Stimulated activated CD8-positive, alpha-beta memory T cell treated with anti-CD3 and anti-CD28 coated beads, Interleukin-4, amount 100 ng/mL, for 4 hours (primary cell): ENCODE measurements around the gene METTL25B.
"Not testable (repeated sequence)": the region's sequence is repeated elsewhere in the genome, so short reads cannot be mapped to it uniquely, and the experiment has no call there.

Experiments used
- DNase-seq, 2 donors: peaks; one replicate each; pipeline ENCODE4 v3.0.0-alpha.2; 2020; ENCODE audit warnings: low read depth in 2 of 2, low spot score in 1 of 2

The METTL25B gene

DNA sequence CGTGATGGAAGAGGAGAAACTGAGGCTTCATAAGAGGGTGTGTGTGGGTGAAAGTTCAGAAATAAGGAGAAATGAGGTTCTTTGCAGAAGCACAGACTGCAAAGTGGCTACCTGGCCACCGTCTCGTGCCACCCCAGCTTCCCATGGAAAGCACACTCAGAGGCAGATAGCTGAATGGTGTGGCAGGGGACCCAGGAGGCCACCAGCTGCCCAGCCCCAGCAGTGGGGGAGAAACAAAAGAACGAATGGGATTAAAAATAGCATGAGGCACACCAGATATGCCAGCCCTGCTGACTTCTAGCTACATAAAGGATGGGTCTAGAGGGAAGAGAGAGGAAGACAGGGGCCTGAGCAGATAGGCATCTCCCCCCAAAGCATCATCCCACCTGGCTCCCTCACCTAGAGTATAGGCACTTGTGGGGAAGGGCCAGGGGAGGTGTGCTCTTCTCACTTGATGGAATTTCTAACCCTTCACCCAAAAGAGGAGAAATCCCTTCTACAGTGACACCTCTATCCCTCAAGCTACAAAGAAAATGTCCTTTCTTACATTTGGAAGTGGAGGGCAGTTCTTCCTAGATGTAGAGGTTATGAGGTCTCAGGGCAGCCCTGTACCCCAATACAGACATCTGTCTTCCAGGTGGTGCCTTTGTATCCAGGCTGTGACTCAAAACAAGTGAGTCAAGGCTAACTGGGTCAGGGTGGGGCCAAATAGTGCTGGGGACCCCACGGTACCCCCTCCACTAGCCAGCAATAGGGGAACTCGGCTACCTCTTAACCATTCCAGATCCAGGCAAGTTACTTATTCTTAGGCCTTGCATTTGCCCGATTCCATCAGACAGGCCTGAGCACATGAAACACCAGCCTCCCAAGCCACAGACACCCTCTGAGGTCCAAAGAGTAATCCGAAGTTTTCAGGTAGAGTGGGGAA, 19.7 kb downstream of the METTL25B start:
- DNase-seq, result no peak

DNA sequence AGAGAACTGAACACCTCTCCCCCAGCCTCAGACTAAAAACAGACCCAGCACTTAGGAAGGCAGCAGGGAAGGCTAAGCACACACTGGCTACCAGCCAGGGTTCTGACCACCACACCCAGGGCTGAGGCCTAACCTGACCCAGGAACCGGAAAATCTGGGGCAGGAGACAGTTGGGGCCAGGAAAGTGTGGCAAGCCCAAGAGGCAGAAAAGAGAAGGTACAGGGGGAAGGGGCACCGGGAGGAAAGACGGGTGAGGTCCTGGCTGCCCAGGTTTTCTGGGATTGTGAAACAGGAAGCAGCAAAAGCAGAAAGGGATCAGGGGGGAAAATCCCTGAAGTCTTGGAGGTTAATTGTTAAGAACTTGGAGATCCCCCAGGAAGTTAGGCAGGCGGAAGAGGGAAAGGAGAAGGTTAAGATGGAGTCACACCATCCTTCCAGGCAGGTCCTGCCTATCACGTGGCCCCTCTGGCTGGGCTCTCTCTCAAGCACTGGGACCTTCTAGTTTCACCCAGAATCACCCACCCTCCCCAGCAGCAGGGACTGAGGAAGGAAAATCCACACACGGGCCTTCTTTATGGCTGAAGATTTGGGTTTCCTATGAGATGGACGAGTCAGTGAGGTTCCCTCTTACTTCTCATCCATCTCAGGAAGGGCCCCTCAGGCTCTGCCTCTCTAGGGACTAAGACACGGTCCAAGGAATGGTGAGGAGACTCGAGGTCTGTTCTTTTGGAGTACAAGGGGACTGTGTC, 20.6 kb downstream of the METTL25B start:
- DNase-seq, result no peak

DNA sequence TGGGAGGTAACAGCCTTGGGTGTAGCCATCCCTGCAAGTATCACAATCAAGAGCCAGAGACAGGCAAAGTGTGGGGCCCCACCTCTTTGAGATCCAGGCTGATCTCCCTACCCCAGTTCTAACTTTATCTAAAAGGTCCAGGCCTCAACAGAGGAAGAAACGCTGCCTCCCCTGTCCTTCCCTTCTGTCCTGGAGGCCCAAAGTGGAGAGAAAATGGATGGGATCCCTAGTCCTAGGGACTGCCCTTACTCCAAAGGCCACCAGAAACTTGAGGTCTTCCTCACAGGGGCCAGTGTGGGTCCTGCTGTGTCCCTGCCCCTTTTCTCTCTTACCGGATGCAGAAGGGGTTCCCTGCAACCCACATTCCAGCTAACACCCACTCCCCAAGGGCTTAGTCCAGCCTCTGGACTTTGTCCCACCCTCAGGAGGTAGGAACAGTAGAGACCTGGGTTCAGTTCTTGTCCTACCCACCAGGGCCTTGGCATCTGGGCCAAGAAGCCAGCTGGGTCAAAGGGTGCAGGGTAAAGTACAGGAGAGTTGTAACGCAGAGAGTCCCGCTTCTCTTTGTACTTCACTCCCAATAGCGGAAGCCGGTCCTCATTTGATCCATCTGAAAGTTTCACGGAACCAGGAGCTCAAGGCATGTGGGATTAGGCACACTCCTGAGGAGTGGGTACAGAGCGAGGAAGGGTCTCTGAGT, 21.3 kb downstream of the METTL25B start:
- DNase-seq, result no peak

DNA sequence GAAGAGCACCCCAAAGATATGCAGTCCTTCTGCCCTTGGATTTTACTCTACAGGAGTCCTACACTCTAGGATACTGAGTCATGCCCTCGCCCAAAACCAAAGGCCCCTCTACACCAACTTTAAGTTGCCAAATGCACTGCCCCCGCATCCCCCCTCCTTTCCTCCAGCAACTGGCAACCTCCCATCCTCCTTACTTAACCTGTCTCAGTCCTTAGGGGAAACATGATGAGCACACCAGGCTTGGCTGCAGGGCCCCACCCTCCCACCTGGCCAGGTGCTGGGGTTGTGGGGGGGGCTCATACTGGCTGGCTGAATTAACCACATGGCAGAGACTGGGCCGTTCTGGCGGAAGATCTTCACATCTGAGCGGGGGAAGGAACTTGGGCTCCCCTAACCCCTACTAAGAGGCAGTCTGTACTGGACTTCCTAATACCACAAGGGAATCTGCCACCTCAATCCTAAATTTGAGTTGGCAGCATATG, 22.0 kb downstream of the METTL25B start:
- DNase-seq, result no peak

DNA sequence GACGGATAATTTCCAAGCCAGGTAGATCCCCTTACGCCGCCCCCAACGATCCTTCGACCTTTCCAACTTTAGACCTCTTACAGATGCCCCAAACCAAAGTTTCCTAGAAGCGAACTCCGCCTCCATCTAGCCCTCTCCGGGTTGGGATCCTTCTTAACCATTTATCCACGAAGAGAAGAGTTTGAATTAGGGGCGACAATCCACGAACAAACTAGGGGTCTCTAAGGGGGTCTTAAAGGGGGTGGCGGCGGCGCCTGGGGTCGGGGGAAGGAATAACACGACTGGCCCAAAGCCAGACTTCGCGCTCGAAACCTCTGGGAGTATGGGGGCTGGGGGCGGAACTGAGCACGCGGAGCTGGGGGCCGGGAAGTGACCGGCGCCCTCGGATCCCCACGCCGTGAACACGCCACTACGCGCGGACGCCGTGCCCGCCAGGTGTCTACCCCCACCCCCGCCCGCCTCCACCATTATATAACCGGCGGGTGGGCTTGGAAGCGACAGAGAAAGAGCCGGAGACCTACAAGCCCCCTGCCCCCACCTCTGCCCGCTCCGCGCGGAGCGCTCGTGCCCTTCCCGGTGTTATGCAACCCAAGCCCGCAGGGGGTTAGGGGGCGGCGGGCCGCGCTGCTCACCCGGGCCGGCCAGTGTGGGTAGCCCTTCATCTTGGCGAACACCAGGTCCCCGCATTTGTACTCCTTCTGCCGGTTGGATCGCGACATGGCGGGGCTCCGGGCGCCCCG, 22.6 kb downstream of the METTL25B start:
- DNase-seq, result no peak

DNA sequence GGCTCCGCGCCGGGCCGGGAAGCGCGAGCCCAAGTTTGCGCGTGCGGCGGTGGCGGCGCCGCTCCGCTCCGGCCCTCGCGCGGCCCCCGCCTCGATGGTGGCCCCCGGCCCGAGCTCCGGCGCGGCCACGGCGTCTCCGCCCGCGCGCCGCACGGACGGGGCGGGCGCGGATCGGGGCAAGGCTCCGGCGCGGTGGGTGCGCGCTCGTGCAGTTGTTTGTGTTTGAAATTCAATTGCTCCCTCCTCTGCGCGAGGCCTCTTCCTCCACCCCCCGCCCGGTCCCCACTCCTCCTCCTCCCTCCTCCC, 23.1 kb downstream of the METTL25B start, which contains the start of gene HDGF:
Gene HDGF (minus strand): TSS at position 225 of the 306 bp plus-strand sequence. CDS start 246 bp downstream, outside the sequence.
- DNase-seq, result no peak

DNA sequence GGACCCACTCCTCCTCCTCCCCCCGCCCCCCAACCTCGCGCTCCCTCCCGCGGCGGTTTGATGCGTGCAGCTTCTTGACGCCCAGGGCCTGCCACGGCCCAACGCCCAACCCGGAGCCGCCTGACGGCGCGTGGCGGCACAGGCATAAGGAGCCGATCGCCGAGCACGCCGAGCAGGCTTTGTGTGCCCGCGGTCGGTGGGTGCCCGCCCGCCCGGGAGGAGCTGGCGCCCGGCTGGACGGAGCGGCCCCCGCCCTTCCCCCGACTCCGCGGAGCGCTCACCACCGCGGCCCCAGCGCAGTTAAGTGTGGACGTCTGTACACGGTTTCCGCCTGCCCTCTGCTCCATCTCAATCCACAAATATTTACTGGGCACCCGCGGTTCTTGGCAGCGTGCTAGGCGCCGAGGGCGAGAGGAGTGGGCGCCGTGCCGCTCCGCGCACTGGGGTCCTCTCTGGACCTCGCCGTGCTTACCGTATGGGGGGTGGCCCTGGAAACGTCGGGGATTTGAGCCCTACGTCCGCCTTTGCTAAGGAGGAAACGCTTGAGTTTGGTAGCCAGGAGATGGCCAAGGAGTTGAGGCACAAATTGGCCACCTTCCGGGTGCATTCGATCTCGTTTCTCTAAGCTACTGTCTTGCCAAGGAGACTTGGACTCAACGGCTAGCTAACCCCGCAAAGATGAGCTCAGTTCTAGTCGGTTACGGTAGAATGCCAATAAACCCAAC, 23.6 kb downstream of the METTL25B start:
- DNase-seq, result peak; percentile 92 to 97

DNA sequence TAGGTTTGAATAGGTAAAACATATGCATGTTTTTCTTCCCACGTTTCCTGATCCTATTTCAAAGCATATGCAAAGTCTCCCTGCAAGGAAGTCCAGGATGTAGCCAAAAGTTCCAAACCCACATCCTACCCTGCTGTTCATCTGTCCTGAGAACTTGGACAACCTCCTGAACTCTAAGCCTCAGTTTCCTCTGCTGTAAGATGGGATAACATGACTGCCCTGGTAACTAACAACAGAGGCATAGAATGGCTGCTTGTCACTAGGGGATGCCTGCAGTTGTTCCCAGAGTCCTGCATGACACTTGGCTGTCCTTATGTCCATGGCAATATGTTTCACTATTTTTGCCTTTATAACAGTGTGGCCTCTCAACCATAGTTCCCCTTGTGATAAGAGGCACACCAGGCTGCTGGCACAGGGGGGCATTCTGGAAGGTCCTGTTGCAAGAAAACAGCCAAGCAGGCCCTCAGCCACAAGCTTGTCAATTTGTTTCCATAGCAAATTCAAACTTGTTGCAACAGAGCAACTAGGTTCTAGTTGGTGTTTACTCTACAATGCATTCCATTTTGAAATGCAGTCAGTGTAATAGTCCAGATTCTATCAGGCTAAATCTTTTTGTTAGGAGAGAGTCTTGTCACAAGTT, 24.7 kb downstream of the METTL25B start:
- no peak for DNase-seq

DNA sequence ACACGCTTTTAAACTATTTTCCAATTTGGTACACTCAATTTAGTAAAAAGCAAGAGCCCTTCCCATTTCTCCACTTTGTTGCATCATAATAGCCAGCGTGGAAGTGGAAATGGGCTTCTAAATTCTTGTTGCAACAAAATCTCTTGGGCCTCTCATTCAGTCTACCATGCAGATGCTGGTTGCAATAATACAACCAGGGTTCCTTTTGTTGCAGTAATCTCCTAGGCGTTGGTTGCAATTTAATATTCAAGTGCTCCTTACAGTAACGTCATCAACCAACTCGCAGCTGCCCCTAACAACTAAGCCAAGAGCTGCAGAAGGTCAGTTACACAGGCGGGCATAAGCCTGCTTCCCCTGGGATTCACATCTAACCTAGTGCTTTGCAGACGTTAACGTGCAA, 25.9 kb downstream of the METTL25B start:
- no peak for DNase-seq

DNA sequence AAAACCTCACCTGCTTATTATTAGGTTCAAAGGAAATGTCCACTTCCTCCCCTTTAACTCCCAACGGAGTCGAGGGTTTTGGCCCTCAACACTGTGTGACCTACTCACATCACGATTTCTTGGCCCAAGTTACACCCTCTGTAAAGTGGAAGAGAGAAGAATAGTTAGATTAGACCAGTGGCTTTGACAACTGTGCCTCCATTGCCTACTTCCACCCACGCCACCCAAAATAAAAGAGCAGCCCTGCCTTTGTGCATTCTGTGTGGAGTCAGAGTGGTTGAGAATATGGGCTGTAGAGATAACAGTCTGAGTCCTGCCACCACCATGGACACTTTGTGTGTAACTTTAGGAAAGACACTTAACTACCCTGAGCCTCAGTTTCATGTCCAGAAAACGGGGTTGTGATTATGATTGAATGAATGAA, 27.3 kb downstream of the METTL25B start:
- DNase-seq, result no peak

DNA sequence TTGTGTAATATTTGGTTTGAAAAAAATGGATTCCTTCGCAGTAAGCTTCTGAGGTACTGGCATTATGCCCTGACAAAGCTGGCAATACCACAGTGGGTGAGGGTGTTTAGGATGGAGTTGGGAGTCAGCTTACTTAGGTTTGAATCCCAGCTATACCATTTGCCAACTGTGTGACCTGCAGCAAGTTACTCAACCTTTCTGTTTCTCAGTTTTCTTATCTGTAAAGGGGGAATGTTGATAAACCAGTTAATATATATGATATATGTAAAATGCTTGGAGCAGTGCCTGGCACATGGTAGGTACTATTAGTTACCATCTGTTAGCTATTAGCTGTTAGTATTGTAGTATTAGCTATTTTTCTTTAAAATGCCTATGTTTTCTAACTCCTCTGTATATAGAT, 28.1 kb downstream of the METTL25B start:
- no peak for DNase-seq

DNA sequence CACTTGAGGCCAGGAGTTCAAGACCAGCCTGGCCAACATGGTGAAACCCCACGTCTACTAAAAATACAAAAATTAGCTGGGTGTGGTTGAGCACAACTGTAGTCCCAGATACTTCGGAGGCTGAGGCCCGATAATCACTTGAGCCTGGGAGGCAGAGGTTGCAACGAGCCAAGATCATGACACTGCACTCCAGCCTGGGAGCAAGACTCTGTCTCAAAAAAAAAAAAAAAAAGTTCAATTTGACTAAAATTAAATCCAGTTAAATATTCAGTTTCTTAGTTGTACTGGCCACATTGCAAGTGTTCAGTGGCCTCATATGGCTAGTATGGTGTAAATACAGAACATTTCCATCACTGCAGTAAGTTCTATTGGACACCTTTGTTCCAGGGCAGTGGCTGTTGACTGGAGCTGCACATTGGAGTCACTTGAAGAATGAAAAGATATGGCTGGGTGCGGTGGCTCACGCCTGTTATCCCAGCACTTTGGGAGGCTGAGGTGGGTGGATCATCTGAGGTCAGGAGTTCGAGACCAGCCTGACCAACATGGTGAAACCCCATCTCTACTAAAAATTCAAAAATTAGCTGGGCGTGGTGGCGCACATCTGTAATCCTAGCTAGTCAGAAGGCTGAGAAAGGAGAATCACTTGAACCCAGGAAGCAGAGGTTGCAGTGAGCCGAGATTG, 29.4 kb downstream of the METTL25B start:
- DNase-seq, result not testable (repeated sequence)

DNA sequence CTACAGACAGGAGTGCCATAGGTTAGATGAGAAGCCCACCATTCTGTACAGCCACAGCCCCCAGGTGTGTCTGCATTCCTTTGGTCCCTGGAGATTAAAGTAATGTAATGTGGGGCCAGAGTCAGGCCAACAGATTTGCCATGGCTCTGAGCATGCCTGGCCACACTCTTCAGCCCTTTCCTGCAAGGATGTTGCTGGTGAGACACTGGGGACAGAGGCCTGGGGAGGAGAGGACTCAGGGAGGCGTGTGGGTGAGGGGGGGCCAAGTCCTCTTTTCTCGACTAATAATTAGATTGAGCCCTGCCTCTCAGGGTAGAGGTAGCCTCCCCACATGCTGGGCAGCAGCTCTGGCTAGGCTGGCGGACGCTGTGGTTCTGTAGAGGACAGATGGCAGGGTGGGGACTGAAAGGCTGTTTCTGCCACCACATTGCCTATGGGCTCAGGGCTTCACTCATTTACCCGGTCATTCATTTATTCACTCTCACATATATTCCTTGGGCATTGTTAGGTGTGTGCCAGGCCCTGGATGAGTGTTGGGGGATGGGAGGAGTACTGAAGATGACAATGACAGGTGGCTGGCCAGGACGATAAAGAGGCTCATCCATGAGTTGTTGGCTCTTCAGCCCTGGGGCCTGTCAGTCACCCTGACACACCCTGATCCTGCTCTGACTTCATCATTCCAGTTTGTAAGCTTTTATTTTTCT, 32.0 kb downstream of the METTL25B start:
- DNase-seq, result no peak

DNA sequence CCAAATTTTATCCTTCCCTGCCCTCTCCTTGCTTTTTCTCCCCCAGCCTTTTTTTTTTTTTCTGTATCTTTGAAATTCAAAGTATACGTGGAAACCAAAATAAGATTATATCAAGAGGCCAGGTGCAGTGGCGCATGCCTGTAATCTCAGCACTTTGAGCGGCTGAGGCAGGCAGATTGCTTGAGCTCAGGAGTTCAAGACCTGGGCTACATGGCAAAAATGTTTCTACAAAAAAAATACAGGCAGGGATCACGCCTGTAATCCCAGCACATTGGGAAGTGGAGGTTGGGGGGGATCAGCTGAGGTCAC, 32.5 kb downstream of the METTL25B start:
- no peak for DNase-seq

DNA sequence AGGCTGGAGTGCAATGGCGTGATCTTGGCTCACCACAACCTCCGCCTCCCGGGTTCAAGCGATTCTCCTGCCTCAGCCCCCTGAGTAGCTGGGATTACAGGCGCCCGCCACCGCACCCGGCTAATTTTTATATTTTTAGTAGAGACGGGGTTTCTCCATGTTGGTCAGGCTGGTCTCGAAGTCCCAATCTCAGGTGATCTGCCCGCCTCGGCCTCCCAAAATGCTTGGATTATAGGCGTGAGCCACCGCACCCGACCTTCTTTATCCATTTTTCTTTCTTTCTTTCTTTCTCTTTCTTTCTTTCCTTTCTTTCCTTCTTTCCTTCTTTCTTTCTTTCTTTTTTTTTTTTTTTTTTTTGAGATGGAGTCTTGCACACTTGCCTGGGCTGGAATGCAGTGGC, 36.9 kb downstream of the METTL25B start:
- DNase-seq, result not testable (repeated sequence)

DNA sequence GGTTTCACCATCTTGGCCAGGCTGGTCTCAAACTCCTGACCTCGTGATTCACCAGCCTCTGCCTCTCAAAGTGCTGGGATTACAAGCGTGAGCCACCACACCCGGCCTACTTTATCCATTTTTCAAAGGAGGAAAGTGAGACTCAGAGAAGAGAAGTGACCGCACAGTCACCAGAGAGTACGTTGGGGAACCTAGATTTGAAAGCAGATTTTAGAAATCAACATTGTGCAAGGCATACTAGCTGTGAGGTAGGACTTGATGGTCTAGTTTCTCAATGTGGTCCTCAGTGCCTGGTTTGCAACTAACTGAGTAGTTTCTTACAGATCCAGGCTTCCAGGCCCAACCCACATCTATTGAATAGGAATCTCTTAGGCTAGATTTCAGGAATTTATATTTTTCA, 37.4 kb downstream of the METTL25B start:
- no peak for DNase-seq

DNA sequence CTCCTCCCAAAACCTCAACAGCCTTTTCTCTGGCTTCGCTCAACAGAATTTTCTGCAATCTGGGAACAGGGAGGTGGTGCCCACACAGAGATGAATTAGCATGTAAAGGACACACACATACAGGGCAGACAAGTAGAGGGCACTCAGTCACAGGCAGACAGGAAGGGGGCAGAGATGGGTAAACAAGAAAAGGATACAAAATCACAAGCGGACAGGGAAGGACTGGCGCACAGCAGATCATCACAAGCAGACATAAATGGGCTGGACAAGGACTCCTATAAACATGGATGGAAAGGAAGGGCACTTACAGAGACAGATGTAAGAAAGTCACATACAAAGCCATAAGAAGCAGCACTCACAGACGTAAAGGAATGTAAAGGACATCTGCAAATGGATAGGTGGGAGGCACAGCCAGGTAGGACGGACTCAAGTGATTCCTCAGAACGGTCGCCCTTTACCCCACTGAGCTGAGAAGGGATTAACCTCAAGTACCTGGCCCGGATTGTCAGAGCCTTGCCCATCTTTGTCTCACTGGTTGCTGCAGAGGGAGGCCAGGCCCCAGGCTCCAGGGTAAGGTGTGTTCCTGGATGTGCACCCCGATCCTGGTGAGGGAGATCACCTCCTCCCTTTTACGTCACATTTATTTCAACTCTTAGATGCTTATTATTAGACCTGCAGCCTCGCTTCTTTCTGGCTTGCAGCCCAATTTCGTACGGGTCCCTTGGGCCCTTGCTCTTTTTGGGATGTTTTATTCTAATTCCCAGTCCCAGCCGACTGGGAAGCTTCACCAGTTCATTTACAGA, 38.2 kb downstream of the METTL25B start:
- no peak for DNase-seq
